ENCODE results near the gene LMO7.

GRCh38 chr13:75769141-75769905 lies 133.2 kb downstream of the LMO7 start:
- TF ChIP-seq STAT6 (CRISPR knock-in tag; conservative IDR thresholded peaks at IDR 0.05; ENCODE audit: low read depth) (no peak), NFATC4 (CRISPR knock-in tag; IDR thresholded peaks at IDR 0.05) (no peak), CTCF (IDR thresholded peaks at IDR 0.05) (no peak), CREB1 (CRISPR knock-in tag; IDR thresholded peaks at IDR 0.05) (no peak), AFF4 (CRISPR knock-in tag; IDR thresholded peaks at IDR 0.05; ENCODE audit: borderline replicate concordance) (no peak), E2F1 (CRISPR knock-in tag; IDR thresholded peaks at IDR 0.05) (no peak), NFYB (CRISPR knock-in tag; conservative IDR thresholded peaks at IDR 0.05; ENCODE audit: low read depth) (no peak), NR1H2 (CRISPR knock-in tag; IDR thresholded peaks at IDR 0.05) (no peak), TEAD1 (CRISPR knock-in tag; IDR thresholded peaks at IDR 0.05) (no peak), MAX (CRISPR knock-in tag; IDR thresholded peaks at IDR 0.05) (no peak), JUN (CRISPR knock-in tag; IDR thresholded peaks at IDR 0.05) (no peak), ZNF396 (CRISPR knock-in tag; IDR thresholded peaks at IDR 0.05; ENCODE audit: borderline replicate concordance) (no peak)

Data from WTC11 (cell line).